Measurements from ENCODE around the gene PNLIPRP3.
"Not testable (repeated sequence)": the region's sequence is repeated elsewhere in the genome, so short reads cannot be mapped to it uniquely, and the experiment has no call there.

PNLIPRP3 gene

GRCh38 chr10:116427671-116428070, at the start of gene PNLIPRP3:
Gene PNLIPRP3 (plus strand): TSS chr10:116427847. CDS start chr10:116428013, 166 bp downstream.
- no peak for DNase-seq (ENCODE audit: low spot score)

- DNase-seq (ENCODE audit: low spot score), result no peak
Measured at GRCh38 chr10:116382290-116382689, 45.4 kb upstream of the PNLIPRP3 start.

- DNase-seq (ENCODE audit: low spot score), result no peak
Measured at GRCh38 chr10:116385311-116385710, 42.3 kb upstream of the PNLIPRP3 start.

GRCh38 chr10:116385994-116386809, 41.4 kb upstream of the PNLIPRP3 start:
- no peak for DNase-seq (ENCODE audit: low spot score)

GRCh38 chr10:116393246-116393831, 34.3 kb upstream of the PNLIPRP3 start:
- DNase-seq (ENCODE audit: low spot score), result not testable (repeated sequence)

- no peak for DNase-seq (ENCODE audit: low spot score)
Measured at GRCh38 chr10:116395223-116395985, 32.2 kb upstream of the PNLIPRP3 start.

GRCh38 chr10:116398224-116398623, 29.4 kb upstream of the PNLIPRP3 start:
- DNase-seq (ENCODE audit: low spot score), result no peak

- no peak for DNase-seq (ENCODE audit: low spot score)
Measured at GRCh38 chr10:116402858-116403257, 24.8 kb upstream of the PNLIPRP3 start.

- no peak for DNase-seq (ENCODE audit: low spot score)
Measured at GRCh38 chr10:116403740-116404250, 23.9 kb upstream of the PNLIPRP3 start.

GRCh38 chr10:116408719-116409118, 18.9 kb upstream of the PNLIPRP3 start:
- DNase-seq (ENCODE audit: low spot score), result no peak

GRCh38 chr10:116410351-116410750, 17.3 kb upstream of the PNLIPRP3 start:
- DNase-seq (ENCODE audit: low spot score), result no peak

GRCh38 chr10:116417821-116418220, 9.8 kb upstream of the PNLIPRP3 start:
- DNase-seq (ENCODE audit: low spot score), result no peak

GRCh38 chr10:116418389-116418788, 9.3 kb upstream of the PNLIPRP3 start:
- DNase-seq (ENCODE audit: low spot score), result no peak

- DNase-seq (ENCODE audit: low spot score), result no peak
Measured at GRCh38 chr10:116421815-116422214, 5.8 kb upstream of the PNLIPRP3 start.

GRCh38 chr10:116429288-116429977, 1.8 kb downstream of the PNLIPRP3 start:
- no peak for DNase-seq (ENCODE audit: low spot score)

GRCh38 chr10:116430288-116430687, 2.6 kb downstream of the PNLIPRP3 start:
- no peak for DNase-seq (ENCODE audit: low spot score)

- no peak for DNase-seq (ENCODE audit: low spot score)
Measured at GRCh38 chr10:116431598-116431997, 4.0 kb downstream of the PNLIPRP3 start.

GRCh38 chr10:116437076-116437692, 9.5 kb downstream of the PNLIPRP3 start:
- DNase-seq (ENCODE audit: low spot score), result no peak

GRCh38 chr10:116440330-116441030, 12.8 kb downstream of the PNLIPRP3 start:
- no peak for DNase-seq (ENCODE audit: low spot score)

GRCh38 chr10:116444527-116445142, 17.0 kb downstream of the PNLIPRP3 start:
- DNase-seq (ENCODE audit: low spot score), result no peak

Measured in HuH-7.5 (cell line).